GOT3 (cell line): Measurements from ENCODE around the gene CHI3L1.
"Not testable (repeated sequence)": the region's sequence is repeated elsewhere in the genome, so short reads cannot be mapped to it uniquely, and the experiment has no call there.

Source experiments
- DNase-seq: peaks from one replicate; lab custom pipeline; 2025; ENCODE audit warnings: mixed read lengths; lab: John Stamatoyannopoulos, UW

CHI3L1 gene

GRCh38 chr1:203186446-203187303 is at the start of gene CHI3L1:
TSS of gene CHI3L1 (minus strand) at chr1:203186704. CDS start at chr1:203186623, 81 bp downstream.
- DNase-seq = no peak

GRCh38 chr1:203234901-203235300 is 48.4 kb upstream of the CHI3L1 start:
- not testable (repeated sequence) for DNase-seq

- no peak for DNase-seq
Observed at GRCh38 chr1:203229471-203230135, 43.1 kb upstream of the CHI3L1 start, which contains the start of gene CHIT1. TSS of gene CHIT1 (minus strand) at chr1:203229673. CDS start at chr1:203229636, 37 bp downstream.

- no peak for DNase-seq
Observed at GRCh38 chr1:203228670-203229069, 42.2 kb upstream of the CHI3L1 start.

GRCh38 chr1:203227371-203228083 is 41.0 kb upstream of the CHI3L1 start:
- no peak for DNase-seq

- no peak for DNase-seq
Observed at GRCh38 chr1:203225071-203225470, 38.6 kb upstream of the CHI3L1 start.

- DNase-seq = no peak
Observed at GRCh38 chr1:203223012-203223775, 36.7 kb upstream of the CHI3L1 start.

- DNase-seq = no peak
Observed at GRCh38 chr1:203219934-203220333, 33.4 kb upstream of the CHI3L1 start.

GRCh38 chr1:203219171-203219570 is 32.7 kb upstream of the CHI3L1 start:
- DNase-seq = no peak

- no peak for DNase-seq
Observed at GRCh38 chr1:203217668-203218067, 31.2 kb upstream of the CHI3L1 start.

GRCh38 chr1:203217139-203217655 is 30.7 kb upstream of the CHI3L1 start:
- DNase-seq = no peak

- no peak for DNase-seq
Observed at GRCh38 chr1:203216274-203217138, 30.0 kb upstream of the CHI3L1 start.

GRCh38 chr1:203215573-203215972 is 29.1 kb upstream of the CHI3L1 start:
- DNase-seq = no peak

GRCh38 chr1:203214871-203215270 is 28.4 kb upstream of the CHI3L1 start:
- DNase-seq = no peak

- no peak for DNase-seq
Observed at GRCh38 chr1:203213126-203213525, 26.6 kb upstream of the CHI3L1 start.

- no peak for DNase-seq
Observed at GRCh38 chr1:203211812-203212211, 25.3 kb upstream of the CHI3L1 start.

GRCh38 chr1:203210988-203211387 is 24.5 kb upstream of the CHI3L1 start:
- no peak for DNase-seq

GRCh38 chr1:203210350-203210749 is 23.8 kb upstream of the CHI3L1 start:
- no peak for DNase-seq

GRCh38 chr1:203208181-203208580 is 21.7 kb upstream of the CHI3L1 start:
- no peak for DNase-seq

GRCh38 chr1:203207751-203208150 is 21.2 kb upstream of the CHI3L1 start:
- DNase-seq = no peak
